Mesendoderm (in vitro differentiated cells): ENCODE results near the gene SLC6A13.

Source experiments
- DNase-seq: peaks from one replicate; pipeline ENCODE4 v3.0.0; 2013
- H2AK5ac ChIP-seq: 2 replicates; pipeline ENCODE4 v1.6.1; 2013; ENCODE audit warnings: low read length, inconsistent platforms
- H2BK120ac ChIP-seq: 2 replicates; pipeline ENCODE4 v1.6.1; 2013; ENCODE audit warnings: low read depth, mild to moderate bottlenecking, low read length, moderate library complexity, mixed read lengths
- H2BK15ac ChIP-seq: replicated peaks from 2 replicates; pipeline ENCODE4 v1.6.1; 2013; ENCODE audit warnings: low read depth, mild to moderate bottlenecking, moderate library complexity
- H2BK5ac ChIP-seq: 2 replicates; pipeline ENCODE4 v1.6.1; 2013; ENCODE audit warnings: low read length, inconsistent platforms
- H3K18ac ChIP-seq: 2 replicates; pipeline ENCODE4 v1.6.1; 2013; ENCODE audit warnings: mild to moderate bottlenecking, low read length, mixed read lengths
- H3K23ac ChIP-seq: one replicate; pipeline ENCODE4 v1.6.1; 2013; ENCODE audit warnings: low read length
- H3K27ac ChIP-seq: 2 replicates; pipeline ENCODE4 v1.5.1; 2013; ENCODE audit warnings: low read depth, mild to moderate bottlenecking, inconsistent platforms, low read length, moderate library complexity
- H3K27me3 ChIP-seq: 2 replicates; pipeline ENCODE4 v1.6.1; 2013; ENCODE audit warnings: low read length, control low read depth, mild to moderate bottlenecking, inconsistent platforms; ENCODE audit not compliant: insufficient read depth, poor library complexity
- H3K36me3 ChIP-seq: 2 replicates; pipeline ENCODE4 v1.6.1; 2013; ENCODE audit warnings: low read length, inconsistent platforms; ENCODE audit not compliant: control insufficient read depth, insufficient read depth
- H3K4ac ChIP-seq: one replicate; pipeline ENCODE4 v1.6.1; 2013; ENCODE audit warnings: low read depth, mild to moderate bottlenecking, low read length, moderate library complexity
- H3K4me1 ChIP-seq: 2 replicates; pipeline ENCODE4 v1.6.1; 2013; ENCODE audit warnings: low read depth, low read length, inconsistent platforms; ENCODE audit not compliant: control insufficient read depth
- H3K4me2 ChIP-seq: 2 replicates; pipeline ENCODE4 v1.6.1; 2013; ENCODE audit warnings: low read length
- H3K4me3 ChIP-seq: 2 replicates; pipeline ENCODE4 v1.5.1; 2013; ENCODE audit warnings: mild to moderate bottlenecking, low read length
- H3K56ac ChIP-seq: one replicate; pipeline ENCODE4 v1.6.1; 2013; ENCODE audit warnings: low read length
- H3K79me1 ChIP-seq: 2 replicates; pipeline ENCODE4 v1.6.1; 2013; ENCODE audit warnings: low read length, inconsistent platforms
- H3K79me2 ChIP-seq: 2 replicates; pipeline ENCODE4 v1.6.1; 2013; ENCODE audit warnings: mild to moderate bottlenecking, low read length; ENCODE audit not compliant: control insufficient read depth, insufficient read depth
- H3K9ac ChIP-seq: 2 replicates; pipeline ENCODE4 v1.6.1; 2013; ENCODE audit warnings: low read length, inconsistent platforms
- H4K5ac ChIP-seq: one replicate; pipeline ENCODE4 v1.6.1; 2013; ENCODE audit warnings: low read length
- H4K8ac ChIP-seq: one replicate; pipeline ENCODE4 v1.6.1; 2013; ENCODE audit warnings: low read depth, mild to moderate bottlenecking, control low read depth, low read length, moderate library complexity
- WGBS: extraction: QIAGEN DNeasy Blood & Tissue Kit; methylation state at CpG from one replicate; pipeline ENCODE4 v1.1.7; 2013; ENCODE audit warnings: low lambda C conversion rate, missing lambda C conversion rate; ENCODE audit not compliant: insufficient coverage; ENCODE audit errors: extremely low coverage; 5-methylcytosine and 5-hydroxymethylcytosine counted together

Gene SLC6A13

DNA sequence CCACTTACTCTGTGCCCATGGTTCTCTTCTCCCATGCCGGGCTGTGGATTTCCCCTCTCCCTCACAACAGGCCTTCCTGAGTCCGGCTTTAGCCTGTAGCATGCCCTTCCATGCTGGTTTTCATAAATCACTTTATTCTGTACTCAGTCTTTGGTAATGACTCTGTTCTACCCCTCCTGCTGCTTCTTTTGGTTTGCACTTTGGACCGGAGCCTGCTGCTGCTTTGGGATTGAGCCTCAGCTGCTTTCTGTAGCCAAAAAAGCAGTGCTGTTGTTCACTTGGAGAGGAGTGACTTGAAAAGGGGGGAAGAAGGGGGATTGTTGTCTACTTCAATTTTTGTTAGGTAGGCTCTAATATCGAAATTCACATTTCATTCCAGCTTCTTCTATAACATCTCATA, 8.5 kb upstream of the SLC6A13 start:
- Histone ChIP-seq H3K56ac (no peak overlapping the region), H3K36me3 (no peaks in the 10 kb centered on the region), H3K27ac (no peak overlapping the region), H3K18ac (no peak overlapping the region), H4K8ac (no peak overlapping the region), H3K4me2 (no peak overlapping the region), H3K23ac (no peak overlapping the region), H2AK5ac (no peak overlapping the region), H2BK15ac (no peak overlapping the region), H3K4ac (no peak overlapping the region), H3K4me1 (no peaks in the 10 kb centered on the region), H2BK120ac (no peak overlapping the region), H4K5ac (no peak overlapping the region), H3K4me3 (no peak overlapping the region), H3K27me3 (no peaks in the 10 kb centered on the region), H3K79me1 (no peaks in the 10 kb centered on the region), H3K9ac (no peak overlapping the region), H2BK5ac (no peak overlapping the region), H3K79me2 (no peaks in the 10 kb centered on the region)
- 100% methylated on average over 1 of the region's 4 CpGs for WGBS
- DNase-seq, result no peak

DNA sequence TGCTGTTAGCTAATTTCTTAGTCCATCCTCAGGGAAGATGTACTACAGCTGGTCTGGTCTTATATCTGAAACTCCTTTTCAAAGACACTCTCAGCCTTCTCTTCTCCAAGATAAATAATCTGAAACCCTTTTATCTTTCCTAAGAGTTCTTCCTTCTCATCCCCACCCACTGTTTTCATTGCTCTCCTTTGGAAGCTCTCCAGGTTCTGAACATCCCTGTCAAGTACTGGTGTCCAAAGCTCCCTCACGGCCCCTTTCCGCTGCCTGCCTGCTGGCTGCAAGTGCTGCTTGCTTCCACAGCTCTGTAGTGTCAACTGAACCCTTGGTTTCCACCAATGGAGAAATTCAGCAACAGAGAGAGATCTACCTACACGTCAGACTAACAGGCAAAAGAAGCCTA, 6.6 kb upstream of the SLC6A13 start:
- no CpG with 5 or more reads among the region's 3 CpGs for WGBS
- no peak overlapping the region for H3K18ac ChIP-seq
- H3K27ac ChIP-seq, result no peak overlapping the region
- peaks cover 2% of the 10 kb centered on the region for H3K4me1 ChIP-seq
- no peak overlapping the region for H3K56ac ChIP-seq
- no peak overlapping the region for H2BK5ac ChIP-seq
- no peak overlapping the region for H3K4me2 ChIP-seq
- H3K36me3 ChIP-seq, result no peaks in the 10 kb centered on the region
- H3K79me1 ChIP-seq, result no peaks in the 10 kb centered on the region
- H2BK15ac ChIP-seq, result no peak overlapping the region
- no peak overlapping the region for H4K5ac ChIP-seq
- H3K4ac ChIP-seq, result no peak overlapping the region
- H2BK120ac ChIP-seq, result no peak overlapping the region
- H3K23ac ChIP-seq, result no peak overlapping the region
- no peak overlapping the region for H3K9ac ChIP-seq
- no peak overlapping the region for H4K8ac ChIP-seq
- DNase-seq, result no peak
- H3K4me3 ChIP-seq, result no peak overlapping the region
- no peaks in the 10 kb centered on the region for H3K79me2 ChIP-seq
- H2AK5ac ChIP-seq, result no peak overlapping the region
- H3K27me3 ChIP-seq, result no peaks in the 10 kb centered on the region

GRCh38 chr12:268483-268840, 5.8 kb upstream of the SLC6A13 start:
- Histone ChIP-seq H3K4me3 (no peak overlapping the region), H4K5ac (no peak overlapping the region), H3K27me3 (no peaks in the 10 kb centered on the region), H3K4ac (no peak overlapping the region), H3K79me1 (no peaks in the 10 kb centered on the region), H3K56ac (no peak overlapping the region), H2AK5ac (no peak overlapping the region), H4K8ac (no peak overlapping the region), H2BK120ac (no peak overlapping the region), H3K18ac (no peak overlapping the region), H3K4me1 (peaks cover 2% of the 10 kb centered on the region), H2BK15ac (no peak overlapping the region), H3K23ac (no peak overlapping the region), H2BK5ac (no peak overlapping the region), H3K4me2 (no peak overlapping the region), H3K79me2 (no peaks in the 10 kb centered on the region), H3K27ac (no peak overlapping the region), H3K9ac (no peak overlapping the region), H3K36me3 (no peaks in the 10 kb centered on the region)
- DNase-seq, result no peak
- no CpG with 5 or more reads among the region's 7 CpGs for WGBS

DNA sequence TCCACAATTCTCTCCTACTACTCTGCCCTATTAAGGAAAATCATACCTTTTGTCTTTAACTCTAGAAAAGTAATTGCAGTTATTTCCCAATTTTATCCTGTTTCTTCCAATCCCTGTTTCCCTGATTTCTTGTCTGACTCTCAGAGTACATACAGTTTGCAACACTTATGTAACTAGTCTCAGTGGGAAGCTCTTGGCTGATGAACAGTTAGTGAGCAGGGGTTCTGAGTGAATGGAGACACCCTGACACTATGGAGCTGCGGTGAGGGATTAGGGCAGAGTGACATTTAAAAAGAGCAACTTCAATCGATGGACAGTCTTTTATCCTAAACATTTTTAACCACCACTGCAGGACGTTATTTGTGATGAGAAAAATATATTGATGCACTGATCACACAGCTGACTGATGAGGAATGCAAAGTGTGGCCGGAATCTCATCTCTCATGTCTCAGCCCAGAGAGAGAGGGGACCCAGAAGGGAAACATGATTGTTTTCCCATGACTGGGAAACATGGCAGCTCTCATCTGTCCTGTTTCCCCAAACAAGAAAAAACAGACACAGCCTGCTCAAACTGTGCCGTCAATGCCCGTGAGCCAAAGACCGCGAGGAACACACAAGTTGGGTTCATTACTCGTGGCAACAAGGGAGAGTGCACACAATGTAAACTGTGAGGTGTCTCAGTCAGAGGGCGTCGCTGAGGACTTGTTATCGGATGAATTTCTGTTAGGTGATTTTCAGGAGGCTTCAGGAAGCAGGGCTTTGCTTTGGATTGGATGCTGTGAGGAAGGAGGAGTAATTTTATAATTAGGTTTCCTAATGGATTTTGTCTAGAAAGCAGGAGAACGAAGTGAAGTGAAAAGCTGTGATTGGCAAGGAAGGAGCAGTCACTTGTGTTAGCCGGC, 5.2 kb upstream of the SLC6A13 start:
- WGBS, result no CpG with 5 or more reads among the region's 14 CpGs
- H3K4ac ChIP-seq, result no peak overlapping the region

DNA sequence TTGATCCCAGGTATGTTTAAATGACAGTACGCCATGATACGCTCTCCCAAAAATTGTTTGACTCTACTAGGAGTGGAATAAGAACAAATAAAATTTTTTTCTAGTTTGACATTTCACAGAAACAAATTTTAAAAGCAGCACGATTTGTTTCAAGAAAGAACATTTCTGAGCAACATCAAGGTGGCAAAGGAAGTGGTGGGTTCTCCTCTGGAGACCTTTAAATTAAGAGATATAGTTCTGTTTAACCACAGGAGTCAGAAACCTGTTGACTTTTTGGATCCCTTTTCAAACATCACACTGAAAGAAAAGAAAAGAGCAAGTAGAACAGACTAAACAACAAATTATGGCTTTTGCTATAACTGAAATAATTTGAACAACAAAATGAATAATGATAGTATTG, 2.5 kb upstream of the SLC6A13 start:
- H2AK5ac ChIP-seq, result no peak overlapping the region
- no peak overlapping the region for H3K4me3 ChIP-seq
- H2BK120ac ChIP-seq, result no peak overlapping the region

More for the DNA sequence above, 5.2 kb upstream of the SLC6A13 start:
- Histone ChIP-seq H3K9ac (no peak overlapping the region), H3K4me3 (no peak overlapping the region), H3K18ac (no peak overlapping the region), H3K4me2 (no peak overlapping the region), H3K4me1 (peaks cover 2% of the 10 kb centered on the region), H3K27ac (no peak overlapping the region), H3K56ac (no peak overlapping the region), H2AK5ac (no peak overlapping the region), H2BK5ac (no peak overlapping the region), H3K36me3 (no peaks in the 10 kb centered on the region), H4K5ac (no peak overlapping the region), H2BK120ac (no peak overlapping the region), H4K8ac (no peak overlapping the region), H2BK15ac (no peak overlapping the region), H3K23ac (no peak overlapping the region), H3K79me1 (no peaks in the 10 kb centered on the region), H3K27me3 (no peaks in the 10 kb centered on the region), H3K79me2 (no peaks in the 10 kb centered on the region)
- DNase-seq, result no peak

DNA sequence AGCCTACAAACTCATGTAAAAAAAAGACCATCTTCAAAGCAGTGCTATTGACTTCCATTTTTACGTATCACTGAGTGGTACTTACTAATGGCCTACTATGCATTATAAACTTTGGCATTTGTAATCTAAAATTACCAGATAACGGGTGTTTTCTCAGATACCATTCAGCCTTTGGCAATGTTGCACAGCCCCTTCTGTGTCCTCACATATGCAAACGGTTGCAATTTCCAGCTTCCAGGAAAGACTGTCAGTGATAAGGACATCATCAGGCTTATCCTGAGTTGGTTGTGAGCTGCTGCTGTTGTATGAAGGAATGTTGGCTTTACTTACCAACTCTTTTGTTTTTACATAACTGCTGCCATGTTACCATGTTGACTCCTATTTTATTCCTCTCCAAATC, 1.6 kb upstream of the SLC6A13 start:
- no peak overlapping the region for H3K23ac ChIP-seq
- H3K18ac ChIP-seq, result no peak overlapping the region
- no CpG with 5 or more reads among the region's 3 CpGs for WGBS
- no peak overlapping the region for H2BK5ac ChIP-seq
- no peaks in the 10 kb centered on the region for H3K79me2 ChIP-seq
- no peak overlapping the region for H3K56ac ChIP-seq
- H3K27ac ChIP-seq, result no peak overlapping the region
- peaks cover 2% of the 10 kb centered on the region for H3K4me1 ChIP-seq
- H2AK5ac ChIP-seq, result no peak overlapping the region
- H4K8ac ChIP-seq, result no peak overlapping the region
- H4K5ac ChIP-seq, result no peak overlapping the region
- no peak for DNase-seq
- H2BK15ac ChIP-seq, result no peak overlapping the region
- no peak overlapping the region for H2BK120ac ChIP-seq
- H3K4me3 ChIP-seq, result no peak overlapping the region
- H3K79me1 ChIP-seq, result no peaks in the 10 kb centered on the region
- no peaks in the 10 kb centered on the region for H3K27me3 ChIP-seq
- H3K9ac ChIP-seq, result no peak overlapping the region
- H3K4me2 ChIP-seq, result no peak overlapping the region
- H3K4ac ChIP-seq, result no peak overlapping the region
- no peaks in the 10 kb centered on the region for H3K36me3 ChIP-seq

More for the DNA sequence above, 2.5 kb upstream of the SLC6A13 start:
- Histone ChIP-seq H3K18ac (no peak overlapping the region), H3K79me2 (no peaks in the 10 kb centered on the region), H3K4ac (no peak overlapping the region), H3K36me3 (no peaks in the 10 kb centered on the region), H2BK15ac (no peak overlapping the region), H2BK5ac (no peak overlapping the region), H3K4me2 (no peak overlapping the region), H3K56ac (no peak overlapping the region), H3K23ac (no peak overlapping the region), H3K27me3 (no peaks in the 10 kb centered on the region), H4K8ac (no peak overlapping the region), H3K79me1 (no peaks in the 10 kb centered on the region), H3K9ac (no peak overlapping the region), H3K27ac (no peak overlapping the region), H3K4me1 (peaks cover 2% of the 10 kb centered on the region), H4K5ac (no peak overlapping the region)
- DNase-seq, result no peak
- no CpG with 5 or more reads among the region's 3 CpGs for WGBS
